Upper lobe of right lung (tissue), 1 donor: ENCODE data around the gene BCAS3. TPM values are rescaled to one million over a fixed set of nuclear protein-coding genes. Genes with fewer than 3 reads are reported as not detected.
A peak's percentile ranks its signal among the peaks of the same experiment; 100 is the strongest.

Experiments
- ATAC-seq: fragments of 200-7000 bp; cut with Tn5 transposase; one replicate; pipeline ENCODE4 v1.9.1; 2020; ENCODE audit warnings: mild to moderate bottlenecking, moderate library complexity
- DNase-seq: peaks from one replicate; pipeline ENCODE4 v3.0.0-alpha.2; 2020
- H3K27ac ChIP-seq: fragments of 200-600 bp; one replicate; pipeline ENCODE4 v1.8.0; 2022
- H3K27me3 ChIP-seq: fragments of 200-600 bp; one replicate; pipeline ENCODE4 v1.8.0; 2022; ENCODE audit warnings: mild to moderate bottlenecking
- H3K36me3 ChIP-seq: fragments of 200-600 bp; one replicate; pipeline ENCODE4 v1.8.0; 2022
- H3K4me1 ChIP-seq: fragments of 200-600 bp; one replicate; pipeline ENCODE4 v1.8.0; 2022
- H3K4me3 ChIP-seq: fragments of 200-600 bp; one replicate; pipeline ENCODE4 v1.8.0; 2022; ENCODE audit warnings: mild to moderate bottlenecking
- H3K9me3 ChIP-seq: fragments of 200-600 bp; one replicate; pipeline ENCODE4 v1.8.0; 2022
- CTCF ChIP-seq: fragments of 200-600 bp; IDR thresholded peaks from one replicate; pipeline ENCODE4 v1.8.0; 2022; ENCODE audit warnings: antibody characterized with exemption
- intact Hi-C: fragments of 100-400 bp; cut with DNase I; formaldehyde crosslinking; loops from one replicate; pipeline ENCODE4 v1.11.0; 2022
- total RNA-seq: library from RNA; stranded (reverse); fragmentation: NEBNext Ultra II Directional; extraction: Animal tissue kit (Norgen Biotek cat#: 25700); gene quantifications from one replicate; pipeline ENCODE4 v1.2.1, GENCODE V29; 2021
- donor health status: DM: no; HTN: yes; CAD: no; lungs with severe emphysema.

BCAS3 gene
- total RNA-seq, 1 donor from 2014 or later = 23.5 TPM

GRCh38 chr17:61007980-61008379, 330.3 kb downstream of the BCAS3 start:
- TF ChIP-seq CTCF = no peak
- ATAC-seq = peak; percentile 33
- Histone ChIP-seq H3K27me3 (no peaks in the 10 kb centered on the region), H3K9me3 (no peaks in the 10 kb centered on the region), H3K27ac (peak overlapping the region; percentile 14), H3K4me1 (peaks cover 7% of the 10 kb centered on the region), H3K36me3 (no peaks in the 10 kb centered on the region), H3K4me3 (no peak overlapping the region)
- DNase-seq = no peak
- intact Hi-C loops = loop anchor here (10.0 kb wide), 1 partner anchor 387 kb away; the partner anchor contains the start of gene TBX2

- ATAC-seq = no peak
- DNase-seq = no peak
- no peak overlapping the region for H3K4me3 ChIP-seq
- H3K9me3 ChIP-seq = no peaks in the 10 kb centered on the region
- TF ChIP-seq CTCF = no peak
- no peaks in the 10 kb centered on the region for H3K36me3 ChIP-seq
- no peak overlapping the region for H3K27ac ChIP-seq
- no peaks in the 10 kb centered on the region for H3K27me3 ChIP-seq
- intact Hi-C loops = loop anchor here (10.0 kb wide), 1 partner anchor 385 kb away; the partner anchor contains the start of gene TBX2
- H3K4me1 ChIP-seq = peaks cover 7% of the 10 kb centered on the region
Measured at GRCh38 chr17:61009663-61010062, 332.0 kb downstream of the BCAS3 start.

- H3K4me3 ChIP-seq = no peak overlapping the region
- intact Hi-C loops = no loop called here
- no peaks in the 10 kb centered on the region for H3K9me3 ChIP-seq
- DNase-seq (no peak), ATAC-seq (no peak)
- no peak overlapping the region for H3K27ac ChIP-seq
- no peaks in the 10 kb centered on the region for H3K36me3 ChIP-seq
- no peaks in the 10 kb centered on the region for H3K27me3 ChIP-seq
- no peak for TF ChIP-seq CTCF
- peaks cover 7% of the 10 kb centered on the region for H3K4me1 ChIP-seq
Measured at GRCh38 chr17:61010661-61011170, 333.1 kb downstream of the BCAS3 start.

- no peak for ATAC-seq
- no peak for TF ChIP-seq CTCF
Measured at GRCh38 chr17:61011251-61011650, 333.6 kb downstream of the BCAS3 start.

GRCh38 chr17:61015966-61016365, 338.3 kb downstream of the BCAS3 start:
- H3K9me3 ChIP-seq = no peaks in the 10 kb centered on the region
- DNase-seq = no peak
- H3K27ac ChIP-seq = peak overlapping the region; percentile 5
- ATAC-seq = no peak
- H3K4me1 ChIP-seq = no peaks in the 10 kb centered on the region
- no peaks in the 10 kb centered on the region for H3K27me3 ChIP-seq
- H3K36me3 ChIP-seq = no peaks in the 10 kb centered on the region
- TF ChIP-seq CTCF = no peak
- intact Hi-C loops = no loop called here
- H3K4me3 ChIP-seq = no peak overlapping the region

More at GRCh38 chr17:61011251-61011650, 333.6 kb downstream of the BCAS3 start:
- peaks cover 7% of the 10 kb centered on the region for H3K4me1 ChIP-seq
- H3K27ac ChIP-seq = no peak overlapping the region
- H3K36me3 ChIP-seq = no peaks in the 10 kb centered on the region
- H3K27me3 ChIP-seq = no peaks in the 10 kb centered on the region
- no peaks in the 10 kb centered on the region for H3K9me3 ChIP-seq
- no peak overlapping the region for H3K4me3 ChIP-seq
- no peak for DNase-seq
- intact Hi-C loops = no loop called here
